HepG2 (cell line): ENCODE measurements around the gene ETV5. TPM values are rescaled to one million over a fixed set of nuclear protein-coding genes. Genes with fewer than 3 reads are reported as not detected.

Experiments used
- GLI4 ChIP-seq: sonication (generic); formaldehyde crosslinking; IDR thresholded peaks from 2 replicates; pipeline ENCODE4 v1.5.1; 2020; ENCODE audit warnings: missing genetic modification reagents, mild to moderate bottlenecking, moderate library complexity, borderline replicate concordance
- NPAS2 ChIP-seq: sonication (generic); formaldehyde crosslinking; IDR thresholded peaks from 2 replicates; pipeline ENCODE4 v1.8.0; 2022; ENCODE audit warnings: mild to moderate bottlenecking, missing genetic modification reagents, borderline replicate concordance
- POLR2G ChIP-seq: fragments of 200-400 bp; formaldehyde crosslinking; IDR thresholded peaks from 2 replicates; pipeline ENCODE4 v1.6.1; 2018; ENCODE audit warnings: mild to moderate bottlenecking, low read depth, low read length, moderate library complexity
- polyA plus RNA-seq, 8 experiments: library from polyadenylated mRNA; depleted of rRNA in 3 of 8; stranded (reverse) in 7 of 8; unstranded in 1 of 8; fragments of >200 nt; fragmentation: Illumina TruSeq in 4 of 8; extraction: Trizol in 4 of 8; gene quantifications; 2 replicates each; pipeline versions ENCODE4 v1.2.1 to v1.2.3, GENCODE V29; 2011 to 2016; ENCODE audit warnings: low read depth in 4 of 8, missing spikeins in 1 of 8, mixed read lengths in 1 of 8; ENCODE audit not compliant: insufficient read depth in 1 of 8
- total RNA-seq, 5 experiments: library from RNA; depleted of rRNA; stranded (reverse); fragments of >200 nt; fragmentation: Illumina TruSeq; extraction: Trizol; gene quantifications; 2 replicates each; pipeline ENCODE4 v1.2.3, GENCODE V29; 2016; ENCODE audit warnings: low read depth in 1 of 5
- TF ChIP-seq, protein P1 (sequence below): sonication (generic); formaldehyde crosslinking; IDR thresholded peaks from 2 replicates; pipeline ENCODE4 v1.5.0; 2020; ENCODE audit warnings: mild to moderate bottlenecking, missing genetic modification reagents, borderline replicate concordance
- TF ChIP-seq, protein P2 (sequence below): fragments of 450-650 bp; IDR thresholded peaks from 2 replicates; pipeline ENCODE4 v1.6.1; 2017
- TF ChIP-seq, protein P3 (sequence below), 2 experiments: sonication (generic) in 1 of 2; formaldehyde crosslinking in 1 of 2; IDR thresholded peaks; 2 replicates each; pipeline versions ENCODE4 v1.4.0 to v1.6.1; 2016 to 2020; ENCODE audit warnings: borderline replicate concordance in 1 of 2, low read depth in 1 of 2, mild to moderate bottlenecking in 1 of 2, missing genetic modification reagents in 1 of 2
- TF ChIP-seq, protein P4 (sequence below): sonication (generic); formaldehyde crosslinking; IDR thresholded peaks from 2 replicates; pipeline ENCODE4 v1.4.0; 2020; ENCODE audit warnings: mild to moderate bottlenecking, missing genetic modification reagents

The ETV5 gene
- total and polyA plus RNA-seq, 2 of the 13 experiments (the other 11 are each of a cell fraction or from before 2014, with no cell fraction given): 52.9 to 57.2 TPM

DNA sequence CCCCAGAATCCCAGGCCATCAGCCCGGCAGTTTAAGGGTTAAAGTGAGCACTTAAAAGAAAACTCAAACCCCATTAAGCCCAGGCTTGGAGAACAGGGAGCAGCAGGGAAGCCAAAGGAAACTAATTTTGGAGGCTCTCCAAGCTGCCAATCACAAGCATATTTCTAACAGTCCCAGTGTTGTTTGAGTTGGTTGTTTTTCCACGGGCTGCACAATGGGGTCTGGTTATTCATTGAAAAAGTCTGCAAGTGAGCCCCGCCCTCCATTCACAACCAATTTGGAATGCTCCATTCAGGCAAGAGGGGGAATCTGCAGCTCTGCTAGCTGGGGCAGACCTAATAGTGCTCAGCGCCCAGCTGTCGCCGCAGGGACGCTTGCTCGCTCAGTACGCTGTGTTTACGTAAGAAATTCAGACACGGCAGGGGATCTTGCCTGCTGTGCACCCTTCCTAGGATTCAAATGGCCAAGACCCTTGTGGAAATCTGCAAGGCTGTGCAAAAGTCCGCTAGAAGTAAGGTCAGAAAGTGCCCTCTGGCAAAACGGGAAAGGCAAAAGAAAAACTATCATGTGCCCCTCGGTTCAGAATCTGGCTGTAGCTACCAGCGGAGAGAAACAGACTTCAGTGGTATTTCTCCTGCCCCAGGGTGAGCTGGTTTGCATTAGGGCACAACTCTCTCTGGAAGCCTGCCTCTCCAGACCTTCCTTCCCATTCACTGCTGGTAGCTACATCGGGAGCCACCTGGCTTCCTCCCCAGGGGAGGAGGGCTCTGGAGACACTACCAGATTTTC lies 11.0 kb downstream of the ETV5 start (continued):
- TF ChIP-seq, protein P1, sequence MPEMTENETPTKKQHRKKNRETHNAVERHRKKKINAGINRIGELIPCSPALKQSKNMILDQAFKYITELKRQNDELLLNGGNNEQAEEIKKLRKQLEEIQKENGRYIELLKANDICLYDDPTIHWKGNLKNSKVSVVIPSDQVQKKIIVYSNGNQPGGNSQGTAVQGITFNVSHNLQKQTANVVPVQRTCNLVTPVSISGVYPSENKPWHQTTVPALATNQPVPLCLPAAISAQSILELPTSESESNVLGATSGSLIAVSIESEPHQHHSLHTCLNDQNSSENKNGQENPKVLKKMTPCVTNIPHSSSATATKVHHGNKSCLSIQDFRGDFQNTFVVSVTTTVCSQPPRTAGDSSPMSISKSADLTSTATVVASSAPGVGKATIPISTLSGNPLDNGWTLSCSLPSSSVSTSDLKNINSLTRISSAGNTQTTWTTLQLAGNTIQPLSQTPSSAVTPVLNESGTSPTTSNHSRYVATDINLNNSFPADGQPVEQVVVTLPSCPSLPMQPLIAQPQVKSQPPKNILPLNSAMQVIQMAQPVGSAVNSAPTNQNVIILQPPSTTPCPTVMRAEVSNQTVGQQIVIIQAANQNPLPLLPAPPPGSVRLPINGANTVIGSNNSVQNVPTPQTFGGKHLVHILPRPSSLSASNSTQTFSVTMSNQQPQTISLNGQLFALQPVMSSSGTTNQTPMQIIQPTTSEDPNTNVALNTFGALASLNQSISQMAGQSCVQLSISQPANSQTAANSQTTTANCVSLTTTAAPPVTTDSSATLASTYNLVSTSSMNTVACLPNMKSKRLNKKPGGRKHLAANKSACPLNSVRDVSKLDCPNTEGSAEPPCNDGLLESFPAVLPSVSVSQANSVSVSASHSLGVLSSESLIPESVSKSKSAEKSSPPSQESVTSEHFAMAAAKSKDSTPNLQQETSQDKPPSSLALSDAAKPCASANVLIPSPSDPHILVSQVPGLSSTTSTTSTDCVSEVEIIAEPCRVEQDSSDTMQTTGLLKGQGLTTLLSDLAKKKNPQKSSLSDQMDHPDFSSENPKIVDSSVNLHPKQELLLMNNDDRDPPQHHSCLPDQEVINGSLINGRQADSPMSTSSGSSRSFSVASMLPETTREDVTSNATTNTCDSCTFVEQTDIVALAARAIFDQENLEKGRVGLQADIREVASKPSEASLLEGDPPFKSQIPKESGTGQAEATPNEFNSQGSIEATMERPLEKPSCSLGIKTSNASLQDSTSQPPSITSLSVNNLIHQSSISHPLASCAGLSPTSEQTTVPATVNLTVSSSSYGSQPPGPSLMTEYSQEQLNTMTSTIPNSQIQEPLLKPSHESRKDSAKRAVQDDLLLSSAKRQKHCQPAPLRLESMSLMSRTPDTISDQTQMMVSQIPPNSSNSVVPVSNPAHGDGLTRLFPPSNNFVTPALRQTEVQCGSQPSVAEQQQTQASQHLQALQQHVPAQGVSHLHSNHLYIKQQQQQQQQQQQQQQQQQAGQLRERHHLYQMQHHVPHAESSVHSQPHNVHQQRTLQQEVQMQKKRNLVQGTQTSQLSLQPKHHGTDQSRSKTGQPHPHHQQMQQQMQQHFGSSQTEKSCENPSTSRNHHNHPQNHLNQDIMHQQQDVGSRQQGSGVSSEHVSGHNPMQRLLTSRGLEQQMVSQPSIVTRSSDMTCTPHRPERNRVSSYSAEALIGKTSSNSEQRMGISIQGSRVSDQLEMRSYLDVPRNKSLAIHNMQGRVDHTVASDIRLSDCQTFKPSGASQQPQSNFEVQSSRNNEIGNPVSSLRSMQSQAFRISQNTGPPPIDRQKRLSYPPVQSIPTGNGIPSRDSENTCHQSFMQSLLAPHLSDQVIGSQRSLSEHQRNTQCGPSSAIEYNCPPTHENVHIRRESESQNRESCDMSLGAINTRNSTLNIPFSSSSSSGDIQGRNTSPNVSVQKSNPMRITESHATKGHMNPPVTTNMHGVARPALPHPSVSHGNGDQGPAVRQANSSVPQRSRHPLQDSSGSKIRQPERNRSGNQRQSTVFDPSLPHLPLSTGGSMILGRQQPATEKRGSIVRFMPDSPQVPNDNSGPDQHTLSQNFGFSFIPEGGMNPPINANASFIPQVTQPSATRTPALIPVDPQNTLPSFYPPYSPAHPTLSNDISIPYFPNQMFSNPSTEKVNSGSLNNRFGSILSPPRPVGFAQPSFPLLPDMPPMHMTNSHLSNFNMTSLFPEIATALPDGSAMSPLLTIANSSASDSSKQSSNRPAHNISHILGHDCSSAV (CRISPR knock-in tag): no peak
- TF ChIP-seq, protein P2, sequence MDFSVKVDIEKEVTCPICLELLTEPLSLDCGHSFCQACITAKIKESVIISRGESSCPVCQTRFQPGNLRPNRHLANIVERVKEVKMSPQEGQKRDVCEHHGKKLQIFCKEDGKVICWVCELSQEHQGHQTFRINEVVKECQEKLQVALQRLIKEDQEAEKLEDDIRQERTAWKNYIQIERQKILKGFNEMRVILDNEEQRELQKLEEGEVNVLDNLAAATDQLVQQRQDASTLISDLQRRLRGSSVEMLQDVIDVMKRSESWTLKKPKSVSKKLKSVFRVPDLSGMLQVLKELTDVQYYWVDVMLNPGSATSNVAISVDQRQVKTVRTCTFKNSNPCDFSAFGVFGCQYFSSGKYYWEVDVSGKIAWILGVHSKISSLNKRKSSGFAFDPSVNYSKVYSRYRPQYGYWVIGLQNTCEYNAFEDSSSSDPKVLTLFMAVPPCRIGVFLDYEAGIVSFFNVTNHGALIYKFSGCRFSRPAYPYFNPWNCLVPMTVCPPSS: no peak
- TF ChIP-seq POLR2G (peak; percentile 83), NPAS2 (CRISPR knock-in tag) (no peak), GLI4 (CRISPR knock-in tag) (no peak)
- TF ChIP-seq, protein P3, sequence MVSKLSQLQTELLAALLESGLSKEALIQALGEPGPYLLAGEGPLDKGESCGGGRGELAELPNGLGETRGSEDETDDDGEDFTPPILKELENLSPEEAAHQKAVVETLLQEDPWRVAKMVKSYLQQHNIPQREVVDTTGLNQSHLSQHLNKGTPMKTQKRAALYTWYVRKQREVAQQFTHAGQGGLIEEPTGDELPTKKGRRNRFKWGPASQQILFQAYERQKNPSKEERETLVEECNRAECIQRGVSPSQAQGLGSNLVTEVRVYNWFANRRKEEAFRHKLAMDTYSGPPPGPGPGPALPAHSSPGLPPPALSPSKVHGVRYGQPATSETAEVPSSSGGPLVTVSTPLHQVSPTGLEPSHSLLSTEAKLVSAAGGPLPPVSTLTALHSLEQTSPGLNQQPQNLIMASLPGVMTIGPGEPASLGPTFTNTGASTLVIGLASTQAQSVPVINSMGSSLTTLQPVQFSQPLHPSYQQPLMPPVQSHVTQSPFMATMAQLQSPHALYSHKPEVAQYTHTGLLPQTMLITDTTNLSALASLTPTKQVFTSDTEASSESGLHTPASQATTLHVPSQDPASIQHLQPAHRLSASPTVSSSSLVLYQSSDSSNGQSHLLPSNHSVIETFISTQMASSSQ (IDR thresholded peaks at IDR 0.05; ENCODE audit: low read depth): peak; percentile 85
- TF ChIP-seq, protein P3 (CRISPR knock-in tag; IDR thresholded peaks at IDR 0.05; ENCODE audit: borderline replicate concordance): peak; percentile 96; the same call in 1 of the 2 replicates
- TF ChIP-seq, protein P4, sequence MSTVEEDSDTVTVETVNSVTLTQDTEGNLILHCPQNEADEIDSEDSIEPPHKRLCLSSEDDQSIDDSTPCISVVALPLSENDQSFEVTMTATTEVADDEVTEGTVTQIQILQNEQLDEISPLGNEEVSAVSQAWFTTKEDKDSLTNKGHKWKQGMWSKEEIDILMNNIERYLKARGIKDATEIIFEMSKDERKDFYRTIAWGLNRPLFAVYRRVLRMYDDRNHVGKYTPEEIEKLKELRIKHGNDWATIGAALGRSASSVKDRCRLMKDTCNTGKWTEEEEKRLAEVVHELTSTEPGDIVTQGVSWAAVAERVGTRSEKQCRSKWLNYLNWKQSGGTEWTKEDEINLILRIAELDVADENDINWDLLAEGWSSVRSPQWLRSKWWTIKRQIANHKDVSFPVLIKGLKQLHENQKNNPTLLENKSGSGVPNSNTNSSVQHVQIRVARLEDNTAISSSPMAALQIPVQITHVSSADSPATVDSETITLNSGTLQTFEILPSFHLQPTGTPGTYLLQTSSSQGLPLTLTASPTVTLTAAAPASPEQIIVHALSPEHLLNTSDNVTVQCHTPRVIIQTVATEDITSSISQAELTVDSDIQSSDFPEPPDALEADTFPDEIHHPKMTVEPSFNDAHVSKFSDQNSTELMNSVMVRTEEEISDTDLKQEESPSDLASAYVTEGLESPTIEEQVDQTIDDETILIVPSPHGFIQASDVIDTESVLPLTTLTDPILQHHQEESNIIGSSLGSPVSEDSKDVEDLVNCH (CRISPR knock-in tag): no peak
